NB4 (cell line): Measurements from ENCODE around the gene IL10.

Experiments
- POLR2A ChIP-seq: IDR thresholded peaks from 2 replicates; pipeline ENCODE4 v1.6.1; 2011; ENCODE audit warnings: mild to moderate bottlenecking; ENCODE audit not compliant: insufficient read length; ENCODE audit errors: extremely low read depth
- TF ChIP-seq, protein P1 (sequence below): IDR thresholded peaks from one replicate; pipeline ENCODE4 v1.5.1; 2012; ENCODE audit warnings: low read depth, low read length

DNA sequence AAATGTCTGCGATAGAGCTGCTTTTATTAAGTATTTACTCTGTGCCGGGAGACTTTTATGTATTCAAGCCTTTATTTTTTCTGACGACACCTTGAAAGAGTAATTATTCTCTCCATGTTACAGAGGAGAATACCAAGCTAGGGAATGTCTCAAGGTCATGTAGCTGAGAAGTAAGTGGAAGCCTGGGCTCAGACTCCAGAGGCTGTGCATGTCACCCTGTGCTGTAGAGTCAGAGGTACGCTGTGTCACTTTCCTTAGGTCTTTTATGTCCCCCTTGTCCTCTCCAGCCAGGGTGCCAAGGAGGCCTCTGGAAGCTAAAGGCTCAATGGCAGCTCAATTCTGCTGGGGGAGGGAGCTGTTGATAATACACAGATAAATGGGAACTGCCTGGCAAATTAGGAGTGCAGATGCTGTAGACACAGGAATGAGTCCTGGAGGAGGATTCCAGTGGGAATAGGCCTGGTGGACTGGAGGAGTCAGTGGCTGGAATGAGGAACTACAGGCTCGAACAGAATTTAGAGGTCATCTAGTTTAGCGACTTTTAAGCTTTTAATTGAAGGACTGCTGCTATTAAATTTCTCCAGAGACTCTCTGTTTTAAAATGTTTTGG lies 11.0 kb downstream of the IL10 start:
- TF ChIP-seq, protein P1, sequence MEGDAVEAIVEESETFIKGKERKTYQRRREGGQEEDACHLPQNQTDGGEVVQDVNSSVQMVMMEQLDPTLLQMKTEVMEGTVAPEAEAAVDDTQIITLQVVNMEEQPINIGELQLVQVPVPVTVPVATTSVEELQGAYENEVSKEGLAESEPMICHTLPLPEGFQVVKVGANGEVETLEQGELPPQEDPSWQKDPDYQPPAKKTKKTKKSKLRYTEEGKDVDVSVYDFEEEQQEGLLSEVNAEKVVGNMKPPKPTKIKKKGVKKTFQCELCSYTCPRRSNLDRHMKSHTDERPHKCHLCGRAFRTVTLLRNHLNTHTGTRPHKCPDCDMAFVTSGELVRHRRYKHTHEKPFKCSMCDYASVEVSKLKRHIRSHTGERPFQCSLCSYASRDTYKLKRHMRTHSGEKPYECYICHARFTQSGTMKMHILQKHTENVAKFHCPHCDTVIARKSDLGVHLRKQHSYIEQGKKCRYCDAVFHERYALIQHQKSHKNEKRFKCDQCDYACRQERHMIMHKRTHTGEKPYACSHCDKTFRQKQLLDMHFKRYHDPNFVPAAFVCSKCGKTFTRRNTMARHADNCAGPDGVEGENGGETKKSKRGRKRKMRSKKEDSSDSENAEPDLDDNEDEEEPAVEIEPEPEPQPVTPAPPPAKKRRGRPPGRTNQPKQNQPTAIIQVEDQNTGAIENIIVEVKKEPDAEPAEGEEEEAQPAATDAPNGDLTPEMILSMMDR, result no peak
- no peak for TF ChIP-seq POLR2A
